Colon (tissue), 2 donors: ENCODE data around the gene BIVM.

ENCODE experiments used
- FAIRE-seq: peaks from 2 replicates; lab custom pipeline; 2012; peaks lifted over from hg19 to GRCh38; lab: Jason Lieb, UNC
- donor health status: control.
- donor health status: control.

Gene BIVM

GRCh38 chr13:102881819-102882686 is 83.1 kb downstream of the BIVM start:
- no peak for FAIRE-seq
